Activated CD4-positive, alpha-beta memory T cell treated with anti-CD3 and anti-CD28 coated beads, Interleukin-2, amount 10 ng/mL, durations not matched to agents 7 days and 5 days (primary cell): ENCODE data around the gene ANKHD1. TPM values are rescaled to one million over a fixed set of nuclear protein-coding genes. Genes with fewer than 3 reads are reported as not detected.
"Not testable (repeated sequence)": the region's sequence is repeated elsewhere in the genome, so short reads cannot be mapped to it uniquely, and the experiment has no call there.

ENCODE experiments used
- CTCF ChIA-PET: fragments of 350-600 bp; sonication (Branson Sonifier 250); formaldehyde crosslinking; loops from one replicate; lab custom pipeline; 2021; ENCODE audit warnings: antibody characterized with exemption, inconsistent platforms; lab: Charles Lee
- POLR2A ChIA-PET: fragments of 350-600 bp; sonication (Branson Sonifier 250); formaldehyde crosslinking; loops from one replicate; lab custom pipeline; 2021; ENCODE audit warnings: antibody characterized with exemption; lab: Charles Lee
- DNase-seq: peaks from one replicate; pipeline ENCODE4 v3.0.0-alpha.2; 2020
- H3K27ac Mint-ChIP-seq: one replicate; pipeline ENCODE4 v1.8.0; 2021; ENCODE audit warnings: mild to moderate bottlenecking, mixed read lengths
- H3K27me3 Mint-ChIP-seq: one replicate; pipeline ENCODE4 v1.8.0; 2021; ENCODE audit warnings: mixed read lengths
- H3K36me3 Mint-ChIP-seq: one replicate; pipeline ENCODE4 v1.8.0; 2021; ENCODE audit warnings: low read depth, mixed read lengths
- H3K4me1 Mint-ChIP-seq: one replicate; pipeline ENCODE4 v1.8.0; 2021; ENCODE audit warnings: mixed read lengths
- H3K4me3 Mint-ChIP-seq: one replicate; pipeline ENCODE4 v1.8.0; 2021; ENCODE audit warnings: mild to moderate bottlenecking, mixed read lengths
- H3K9me3 Mint-ChIP-seq: one replicate; pipeline ENCODE4 v1.8.0; 2021; ENCODE audit warnings: mixed read lengths
- total RNA-seq, 2 experiments: library from RNA; stranded (reverse); gene quantifications; one replicate each; pipeline ENCODE4 v1.2.3, GENCODE V29; 2021

ANKHD1 gene
- total RNA-seq, 2 experiments from 2014 or later: 109 to 122 TPM

DNA sequence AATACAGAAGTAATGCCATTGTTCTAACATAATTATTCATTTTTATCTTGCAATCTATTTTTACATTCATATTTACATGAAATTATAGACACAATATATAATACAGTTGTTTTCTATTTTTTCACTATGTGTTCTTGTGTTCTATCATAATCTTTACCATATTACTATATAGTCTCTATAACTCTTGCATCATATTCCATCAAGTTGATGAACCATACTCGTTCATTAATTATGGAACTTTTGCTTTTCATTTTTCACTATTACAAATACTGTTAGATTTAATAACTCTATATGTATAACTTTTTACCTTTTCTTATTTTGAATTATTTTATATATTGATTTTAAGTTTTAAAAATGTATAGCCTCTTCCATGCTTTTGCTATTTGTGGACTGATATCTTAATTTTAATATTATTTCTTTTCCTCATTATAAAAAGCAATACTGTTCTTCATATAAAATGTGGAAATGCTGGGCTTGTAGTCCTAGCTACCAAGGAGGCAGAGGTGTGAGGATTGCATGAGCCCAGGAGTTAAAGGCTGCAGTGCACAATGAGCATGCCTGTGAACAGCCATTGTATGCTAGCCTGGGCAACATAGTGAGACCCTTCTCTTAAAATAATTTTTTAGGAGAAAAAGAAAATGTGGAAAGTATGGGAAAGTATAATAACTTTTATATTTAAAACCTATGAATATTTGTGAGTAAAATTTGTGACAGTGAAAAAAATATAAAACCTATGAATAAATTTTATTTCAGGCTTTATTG lies 65.5 kb downstream of the ANKHD1 start:
- Mint-ChIP-seq H3K27ac (no peak overlapping the region), H3K4me3 (no peak overlapping the region), H3K4me1 (no peaks in the 10 kb centered on the region), H3K27me3 (no peaks in the 10 kb centered on the region), H3K36me3 (peaks cover 34% of the 10 kb centered on the region), H3K9me3 (no peaks in the 10 kb centered on the region)
- no peak for DNase-seq
- CTCF ChIA-PET: no interaction called here
- POLR2A ChIA-PET: no interaction called here

DNA sequence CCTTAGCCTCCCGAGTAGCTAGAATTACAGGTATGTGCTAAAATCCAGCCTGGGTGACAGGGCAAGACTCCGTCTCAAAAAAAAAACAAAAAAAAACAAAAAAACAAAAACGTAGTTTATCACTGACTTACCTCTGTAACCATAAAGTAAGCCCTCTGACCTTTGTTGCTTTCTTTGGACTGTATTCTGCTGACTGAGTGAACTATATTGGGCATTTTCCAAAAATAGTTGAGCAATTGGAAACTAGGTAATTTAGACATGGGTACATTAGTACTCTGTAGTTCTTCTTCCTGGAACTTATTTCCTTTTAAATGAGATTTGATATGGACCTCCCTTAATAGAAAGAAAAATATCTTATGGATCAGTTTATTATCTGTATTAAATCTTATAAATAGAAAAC lies 66.6 kb downstream of the ANKHD1 start:
- Mint-ChIP-seq H3K4me3 (no peak overlapping the region), H3K27me3 (no peaks in the 10 kb centered on the region), H3K9me3 (no peaks in the 10 kb centered on the region), H3K36me3 (peaks cover 30% of the 10 kb centered on the region), H3K27ac (no peak overlapping the region), H3K4me1 (no peaks in the 10 kb centered on the region)
- POLR2A ChIA-PET: no interaction called here
- DNase-seq: no peak
- CTCF ChIA-PET: interaction anchor here (0.6 kb wide), 1 partner anchor 9 kb away, joined by 5 read pairs; no protein-coding TSS in a partner anchor

DNA sequence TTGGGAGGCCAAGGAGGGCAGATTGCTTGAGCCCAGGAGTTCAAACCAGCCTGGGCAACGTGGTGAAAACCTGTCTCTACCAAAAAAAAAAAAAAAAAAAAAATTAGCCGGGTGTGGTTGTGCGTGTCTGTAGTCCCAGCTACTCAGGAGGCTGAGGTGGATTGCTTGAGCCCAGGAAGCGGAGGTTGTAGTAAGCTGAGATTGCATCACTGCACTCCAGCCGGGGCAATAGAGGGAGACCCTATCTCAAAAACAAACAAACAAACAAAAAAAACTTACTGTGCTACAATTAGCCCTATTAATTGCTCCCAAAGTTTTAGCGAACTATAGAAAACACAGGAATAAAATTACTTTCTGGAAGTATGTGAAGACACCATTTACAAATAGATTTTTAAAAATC lies 67.6 kb downstream of the ANKHD1 start:
- POLR2A ChIA-PET: interaction anchor here (1.1 kb wide), 1 partner anchor 48 kb away, joined by 3 read pairs; no protein-coding TSS in a partner anchor
- Mint-ChIP-seq H3K36me3 (peaks cover 35% of the 10 kb centered on the region), H3K4me1 (no peaks in the 10 kb centered on the region), H3K27me3 (no peaks in the 10 kb centered on the region), H3K9me3 (no peaks in the 10 kb centered on the region), H3K4me3 (no peak overlapping the region), H3K27ac (no peak overlapping the region)
- CTCF ChIA-PET: interaction anchor here (0.7 kb wide), 1 partner anchor 123 kb away, joined by 3 read pairs; the partner anchor contains the start of gene HBEGF
- no peak for DNase-seq

DNA sequence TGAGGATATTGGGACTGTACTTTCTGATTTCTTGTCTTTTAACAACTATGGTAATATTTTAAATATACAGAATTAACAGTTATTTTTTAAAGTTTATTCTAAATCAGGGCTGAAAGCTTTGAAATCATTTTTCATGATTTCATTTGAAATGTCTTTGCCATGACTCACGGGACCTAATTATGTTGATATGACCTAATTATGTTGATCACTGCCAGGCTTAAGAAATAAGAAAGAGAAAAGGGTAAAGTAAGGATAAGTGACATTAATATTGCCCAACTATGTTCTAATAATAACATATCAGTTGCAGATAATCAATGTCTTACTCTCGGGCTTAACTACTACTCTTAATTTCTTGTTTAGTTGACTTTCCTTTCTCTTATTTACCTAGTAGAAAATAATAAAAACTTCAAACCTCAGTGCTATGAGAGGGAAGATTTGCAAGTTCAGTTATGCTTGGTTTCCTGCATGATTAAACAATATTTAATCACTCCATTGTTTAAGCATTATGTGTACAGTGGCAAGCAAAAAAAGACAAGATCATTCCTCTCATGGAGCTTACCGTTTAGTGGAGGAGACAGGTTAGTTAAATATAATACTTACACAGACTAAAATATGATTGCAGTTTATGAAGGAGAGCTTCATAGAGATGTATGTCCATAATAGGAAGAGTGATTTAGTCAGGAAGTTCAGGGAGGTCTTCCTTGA lies 78.8 kb downstream of the ANKHD1 start:
- ChIA-PET POLR2A (no interaction called here), CTCF (interaction anchor here (0.5 kb wide), 1 partner anchor 65 kb away, joined by 3 read pairs; no protein-coding TSS in a partner anchor)
- no peaks in the 10 kb centered on the region for H3K4me1 Mint-ChIP-seq
- H3K4me3 Mint-ChIP-seq: no peak overlapping the region
- H3K9me3 Mint-ChIP-seq: no peaks in the 10 kb centered on the region
- H3K27ac Mint-ChIP-seq: no peak overlapping the region
- peaks cover 23% of the 10 kb centered on the region for H3K36me3 Mint-ChIP-seq
- no peaks in the 10 kb centered on the region for H3K27me3 Mint-ChIP-seq
- DNase-seq: no peak

DNA sequence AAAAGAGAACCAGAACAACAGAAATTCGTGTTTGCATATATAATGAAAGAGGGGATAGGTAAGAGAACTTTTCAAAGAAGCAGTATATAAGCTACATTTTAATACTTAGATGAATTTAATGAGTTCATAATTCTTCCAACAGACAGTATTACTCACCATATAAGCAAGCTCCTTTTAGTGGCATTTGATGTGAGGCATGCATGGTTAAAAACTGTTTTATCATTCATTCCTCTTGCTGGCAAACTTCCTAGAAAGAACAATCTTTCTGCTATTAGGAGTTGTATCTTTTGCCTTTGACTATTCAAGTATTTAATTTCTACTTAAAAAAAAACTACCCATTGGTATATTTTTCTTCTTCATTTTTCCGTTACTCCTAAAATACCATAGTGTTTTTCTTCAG lies 80.1 kb downstream of the ANKHD1 start:
- no peaks in the 10 kb centered on the region for H3K9me3 Mint-ChIP-seq
- POLR2A ChIA-PET: no interaction called here
- H3K27ac Mint-ChIP-seq: no peak overlapping the region
- H3K36me3 Mint-ChIP-seq: peaks cover 21% of the 10 kb centered on the region
- no peak overlapping the region for H3K4me3 Mint-ChIP-seq
- no peaks in the 10 kb centered on the region for H3K27me3 Mint-ChIP-seq
- CTCF ChIA-PET: interaction anchor here (0.5 kb wide), 1 partner anchor 698 kb away, joined by 3 read pairs; no protein-coding TSS in a partner anchor
- no peak for DNase-seq
- H3K4me1 Mint-ChIP-seq: no peaks in the 10 kb centered on the region

DNA sequence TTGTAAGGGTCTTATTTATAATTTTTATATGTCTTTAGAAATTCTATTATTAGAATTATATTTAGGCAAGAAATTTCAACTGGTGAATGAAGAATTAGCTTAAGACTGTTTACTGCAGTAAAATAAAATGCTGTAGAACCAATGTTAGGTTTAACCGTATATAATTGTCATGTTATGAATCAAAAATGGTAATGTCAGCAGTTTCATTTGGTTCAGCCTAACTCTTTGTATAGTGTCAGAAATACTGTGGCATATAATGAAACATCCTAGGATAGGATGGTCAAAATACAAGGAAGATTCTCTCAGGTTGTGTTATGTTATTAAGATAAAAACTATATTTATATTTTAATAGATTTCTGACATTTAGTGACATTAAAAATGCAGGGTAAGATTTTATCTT lies 81.4 kb downstream of the ANKHD1 start:
- DNase-seq: no peak
- no peak overlapping the region for H3K4me3 Mint-ChIP-seq
- CTCF ChIA-PET: no interaction called here
- no peaks in the 10 kb centered on the region for H3K4me1 Mint-ChIP-seq
- peaks cover 29% of the 10 kb centered on the region for H3K36me3 Mint-ChIP-seq
- no peaks in the 10 kb centered on the region for H3K9me3 Mint-ChIP-seq
- no peaks in the 10 kb centered on the region for H3K27me3 Mint-ChIP-seq
- POLR2A ChIA-PET: no interaction called here
- H3K27ac Mint-ChIP-seq: no peak overlapping the region

DNA sequence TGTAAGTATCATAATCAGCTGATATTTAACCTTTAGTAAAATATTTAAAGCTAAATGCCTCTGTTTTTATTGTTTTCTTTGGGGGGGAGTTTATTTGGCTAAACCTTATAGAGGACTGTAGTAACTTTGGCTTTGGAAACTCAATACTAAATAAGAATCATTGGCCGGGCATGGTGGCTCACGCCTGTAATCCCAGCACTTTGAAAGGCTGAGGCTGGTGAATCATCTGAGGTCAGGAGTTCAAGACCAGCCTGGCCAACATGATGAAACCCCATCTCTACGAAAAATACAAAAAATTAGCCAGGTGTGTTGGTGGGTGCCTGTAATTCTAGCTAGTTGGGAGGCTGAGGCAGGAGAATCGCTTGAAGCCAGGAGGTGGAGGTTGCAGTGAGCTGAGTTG lies 86.5 kb downstream of the ANKHD1 start:
- POLR2A ChIA-PET, DNase-seq, CTCF ChIA-PET, H3K4me3 Mint-ChIP-seq, H3K27me3 Mint-ChIP-seq, H3K9me3 Mint-ChIP-seq, H3K27ac Mint-ChIP-seq, H3K4me1 Mint-ChIP-seq: not testable (repeated sequence)
- peaks cover 36% of the 10 kb centered on the region for H3K36me3 Mint-ChIP-seq

DNA sequence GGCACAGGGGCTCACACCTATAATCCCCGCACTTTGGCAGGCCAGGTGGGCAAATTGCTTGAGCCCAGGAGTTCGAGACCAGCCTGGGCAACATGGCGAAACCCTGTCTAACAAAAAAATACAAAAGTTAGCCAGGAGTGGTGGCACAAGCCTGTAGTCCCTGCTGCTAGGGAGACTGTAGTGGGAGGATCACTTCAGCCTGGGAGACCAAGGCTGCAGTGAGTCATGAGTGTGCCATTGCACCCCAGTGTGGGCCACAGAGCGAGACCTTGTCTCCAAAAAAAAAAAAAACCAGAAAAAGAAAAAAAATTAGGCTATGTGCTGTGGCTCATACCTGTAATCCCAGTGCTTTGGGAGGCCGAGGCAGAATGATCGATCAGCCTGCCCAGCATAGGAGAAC lies 87.3 kb downstream of the ANKHD1 start:
- POLR2A ChIA-PET: no interaction called here
- H3K4me1 Mint-ChIP-seq: no peaks in the 10 kb centered on the region

DNA sequence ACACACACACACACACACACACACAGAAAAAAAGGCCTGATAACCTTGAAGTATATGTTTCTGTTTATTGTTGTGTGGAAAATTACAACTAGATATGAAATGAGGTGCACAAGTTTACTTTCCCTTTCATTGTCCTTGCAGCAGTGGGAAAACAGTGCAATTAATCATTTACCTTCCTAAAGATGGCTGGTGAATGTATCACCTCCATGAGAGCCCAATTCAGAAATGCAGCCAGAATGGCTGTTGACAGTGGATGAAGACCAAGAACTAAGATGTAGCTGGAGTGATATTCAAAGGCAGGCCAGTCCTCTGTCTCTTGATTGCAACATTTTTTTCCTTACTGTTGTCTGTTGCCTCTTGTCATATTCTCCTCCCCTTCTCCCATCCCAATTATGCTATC lies 96.3 kb downstream of the ANKHD1 start:
- CTCF ChIA-PET: no interaction called here
- Mint-ChIP-seq H3K4me1 (peaks cover 2% of the 10 kb centered on the region), H3K9me3 (no peaks in the 10 kb centered on the region), H3K27me3 (no peaks in the 10 kb centered on the region), H3K36me3 (peaks cover 29% of the 10 kb centered on the region), H3K27ac (no peak overlapping the region), H3K4me3 (no peak overlapping the region)
- POLR2A ChIA-PET: no interaction called here
- DNase-seq: no peak

More for the DNA sequence above, 87.3 kb downstream of the ANKHD1 start:
- CTCF ChIA-PET: no interaction called here
- H3K9me3 Mint-ChIP-seq: no peaks in the 10 kb centered on the region
- no peak overlapping the region for H3K4me3 Mint-ChIP-seq
- peaks cover 41% of the 10 kb centered on the region for H3K36me3 Mint-ChIP-seq
- no peaks in the 10 kb centered on the region for H3K27me3 Mint-ChIP-seq
- no peak overlapping the region for H3K27ac Mint-ChIP-seq
- no peak for DNase-seq

DNA sequence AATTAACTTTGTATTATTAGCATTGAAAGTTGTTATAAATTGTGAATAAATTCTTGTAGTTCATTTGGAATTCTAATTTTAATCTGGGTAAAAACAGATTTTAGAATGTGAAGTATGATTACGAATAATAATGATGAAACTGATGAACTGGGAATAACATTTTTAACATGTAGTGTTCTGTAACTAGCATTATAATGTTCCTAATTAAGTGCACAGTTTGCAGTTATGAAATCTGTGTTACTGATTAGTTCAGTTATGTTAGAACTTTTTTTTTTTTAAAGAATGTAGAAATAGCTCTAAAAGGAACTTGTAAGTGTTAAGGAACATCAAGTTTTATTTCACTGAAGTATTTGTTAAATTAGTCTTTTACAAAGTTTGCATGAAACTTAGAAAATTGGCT lies 97.0 kb downstream of the ANKHD1 start:
- no peak for DNase-seq
- H3K27me3 Mint-ChIP-seq: no peaks in the 10 kb centered on the region
- H3K36me3 Mint-ChIP-seq: peaks cover 24% of the 10 kb centered on the region
- no peak overlapping the region for H3K27ac Mint-ChIP-seq
- H3K4me3 Mint-ChIP-seq: no peak overlapping the region
- ChIA-PET CTCF (interaction anchor here (1.2 kb wide), 1 partner anchor 126 kb away, joined by 3 read pairs; no protein-coding TSS in a partner anchor), POLR2A (no interaction called here)
- no peaks in the 10 kb centered on the region for H3K9me3 Mint-ChIP-seq
- peaks cover 2% of the 10 kb centered on the region for H3K4me1 Mint-ChIP-seq

DNA sequence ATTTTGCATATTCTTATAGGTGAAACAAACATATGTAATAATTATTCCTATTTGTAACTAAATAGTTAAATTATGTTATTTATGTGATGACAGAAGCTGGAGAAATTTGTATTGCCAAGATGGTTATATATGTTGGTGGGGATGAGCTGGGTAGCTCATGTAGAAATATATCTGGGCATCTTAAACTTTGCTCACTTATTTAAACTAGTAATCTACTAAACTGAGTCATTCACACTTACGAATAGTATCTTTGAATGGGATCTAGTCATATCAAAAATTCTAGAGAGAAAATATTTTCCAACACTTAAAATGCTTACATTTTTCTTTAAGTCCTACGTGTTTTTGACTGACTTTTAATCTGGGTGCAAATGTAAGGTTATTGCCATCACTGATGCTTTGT lies 101.2 kb downstream of the ANKHD1 start:
- no peaks in the 10 kb centered on the region for H3K27me3 Mint-ChIP-seq
- no peaks in the 10 kb centered on the region for H3K9me3 Mint-ChIP-seq
- POLR2A ChIA-PET: no interaction called here
- no peak overlapping the region for H3K4me3 Mint-ChIP-seq
- no peak overlapping the region for H3K27ac Mint-ChIP-seq
- peaks cover 2% of the 10 kb centered on the region for H3K4me1 Mint-ChIP-seq
- CTCF ChIA-PET: no interaction called here
- no peak for DNase-seq
- H3K36me3 Mint-ChIP-seq: peaks cover 26% of the 10 kb centered on the region

DNA sequence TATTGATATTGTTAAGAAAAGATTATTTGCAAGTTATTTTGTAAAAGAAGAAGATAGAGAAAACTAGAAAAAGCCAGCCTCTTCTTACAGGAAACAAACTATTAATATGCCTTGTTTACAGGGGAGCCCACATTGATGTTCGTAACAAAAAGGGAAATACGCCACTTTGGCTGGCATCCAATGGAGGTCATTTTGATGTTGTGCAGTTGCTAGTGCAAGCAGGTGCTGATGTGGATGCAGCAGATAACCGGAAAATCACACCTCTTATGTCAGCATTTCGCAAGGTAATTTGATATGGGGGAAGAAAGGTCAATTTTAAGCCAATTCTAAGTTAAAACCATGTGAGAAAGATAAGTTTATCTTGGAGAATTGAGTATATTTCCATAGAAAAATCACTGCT lies 108.3 kb downstream of the ANKHD1 start:
- Mint-ChIP-seq H3K27me3 (no peaks in the 10 kb centered on the region), H3K36me3 (peaks cover 72% of the 10 kb centered on the region), H3K4me1 (no peaks in the 10 kb centered on the region), H3K9me3 (no peaks in the 10 kb centered on the region), H3K4me3 (no peak overlapping the region), H3K27ac (no peak overlapping the region)
- CTCF ChIA-PET: no interaction called here
- POLR2A ChIA-PET: no interaction called here
- no peak for DNase-seq

DNA sequence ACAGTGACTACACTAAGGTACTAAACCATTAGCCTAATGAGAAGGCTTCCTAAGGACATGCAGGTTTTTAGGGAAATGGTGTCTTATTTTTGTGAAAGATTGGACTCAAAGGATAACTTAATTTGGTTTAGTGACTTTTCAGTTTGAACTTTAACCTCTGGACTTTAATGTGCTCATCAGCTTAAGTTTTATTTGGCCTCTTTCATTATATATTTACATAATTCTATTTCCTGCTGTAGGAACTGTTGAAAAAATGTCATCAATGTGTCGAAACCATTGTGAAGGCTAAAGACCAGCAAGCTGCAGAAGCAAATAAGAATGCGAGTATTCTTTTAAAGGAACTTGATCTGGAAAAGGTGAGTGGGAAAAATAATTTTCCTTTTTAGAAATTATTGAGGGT lies 111.5 kb downstream of the ANKHD1 start:
- H3K4me3 Mint-ChIP-seq: no peak overlapping the region
- H3K27me3 Mint-ChIP-seq: no peaks in the 10 kb centered on the region
- no peak overlapping the region for H3K27ac Mint-ChIP-seq
- no peak for DNase-seq
- no peaks in the 10 kb centered on the region for H3K4me1 Mint-ChIP-seq
- H3K36me3 Mint-ChIP-seq: peaks cover 65% of the 10 kb centered on the region
- ChIA-PET CTCF (interaction anchor here (0.7 kb wide), 1 partner anchor 346 kb away, joined by 4 read pairs; no protein-coding TSS in a partner anchor), POLR2A (no interaction called here)
- no peaks in the 10 kb centered on the region for H3K9me3 Mint-ChIP-seq
